Globus pallidus (tissue), 1 donor: Measurements from ENCODE around the gene NGRN.

Experiments used
- DNase-seq: peaks from one replicate; pipeline ENCODE4 v3.0.0-alpha.2; 2015; ENCODE audit warnings: low spot score

The NGRN gene

GRCh38 chr15:90318591-90318990, 53.1 kb downstream of the NGRN start:
- DNase-seq: no peak

- DNase-seq: peak; percentile 87
Measured at GRCh38 chr15:90320062-90320884, 54.8 kb downstream of the NGRN start.

- DNase-seq: no peak
Measured at GRCh38 chr15:90320885-90321278, 55.4 kb downstream of the NGRN start.
